NT2/D1 (cell line): Measurements from ENCODE around the gene SYK.

Experiments used
- DNase-seq: peaks from one replicate; pipeline ENCODE4 v3.0.0-alpha.2; 2011; ENCODE audit warnings: low read depth, low spot score
- H3K27me3 ChIP-seq: 2 replicates; pipeline ENCODE4 v1.6.0; 2011; ENCODE audit warnings: mild to moderate bottlenecking; ENCODE audit not compliant: insufficient read length, insufficient read depth
- H3K36me3 ChIP-seq: 2 replicates; pipeline ENCODE4 v1.6.1; 2011; ENCODE audit warnings: mild to moderate bottlenecking, low read length, mixed read lengths; ENCODE audit not compliant: insufficient read depth, insufficient read length
- H3K4me1 ChIP-seq: 2 replicates; pipeline ENCODE4 v1.5.1; 2011; ENCODE audit not compliant: insufficient read depth, insufficient read length
- H3K4me3 ChIP-seq: 2 replicates; pipeline ENCODE4 v1.5.1; 2011; ENCODE audit warnings: low read depth; ENCODE audit not compliant: insufficient read length
- H3K9ac ChIP-seq: 2 replicates; pipeline ENCODE4 v1.6.0; 2011; ENCODE audit warnings: low read depth; ENCODE audit not compliant: insufficient read length
- H3K9me3 ChIP-seq: 2 replicates; pipeline ENCODE4 v1.5.1; 2011; ENCODE audit warnings: mild to moderate bottlenecking, low read length; ENCODE audit not compliant: insufficient read depth
- SUZ12 ChIP-seq: IDR thresholded peaks from 2 replicates; pipeline ENCODE4 v1.6.1; 2011; ENCODE audit not compliant: insufficient read length, insufficient read depth; ENCODE audit errors: extremely low read depth
- YY1 ChIP-seq: IDR thresholded peaks from 2 replicates; pipeline ENCODE4 v1.6.1; 2011; ENCODE audit not compliant: insufficient read length, insufficient read depth
- ZNF274 ChIP-seq: IDR thresholded peaks from 2 replicates; pipeline ENCODE4 v1.6.1; 2011; ENCODE audit warnings: mild to moderate bottlenecking, low read depth, low read length

SYK gene

DNA sequence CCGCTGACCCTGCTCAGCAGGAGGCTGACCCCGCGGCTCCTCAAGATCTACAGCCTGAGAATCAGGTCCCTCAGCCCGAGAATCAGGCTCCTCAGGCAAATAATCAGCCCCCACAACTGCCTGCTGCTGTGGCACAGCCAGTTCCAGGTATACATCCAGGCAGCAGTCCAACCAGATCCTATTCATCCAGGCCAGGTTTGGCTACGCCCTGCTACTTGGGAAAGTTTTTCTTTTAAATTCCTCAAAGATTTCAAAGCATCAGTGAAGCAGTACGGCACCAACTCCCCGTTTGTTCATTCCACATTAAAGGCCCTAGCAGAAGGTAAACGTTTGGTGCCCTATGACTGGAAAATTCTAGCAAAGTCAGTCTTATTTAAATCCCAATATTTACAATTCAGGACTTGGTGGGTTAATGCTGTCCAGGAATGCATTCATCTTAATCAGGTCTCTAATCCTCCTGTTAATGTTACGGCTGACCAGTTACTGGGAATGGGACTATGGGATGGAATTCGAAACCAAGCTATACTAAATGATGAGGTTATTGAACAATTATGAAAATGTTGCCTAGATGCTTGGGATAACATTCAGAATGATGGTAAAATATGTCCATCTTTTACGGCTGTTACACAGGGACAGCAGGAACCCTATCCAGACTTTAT lies 102.3 kb downstream of the SYK start:
- Histone ChIP-seq H3K36me3 (no peaks in the 10 kb centered on the region), H3K4me1 (no peaks in the 10 kb centered on the region), H3K9ac (no peak overlapping the region), H3K9me3 (peaks cover 34% of the 10 kb centered on the region), H3K4me3 (no peak overlapping the region), H3K27me3 (no peaks in the 10 kb centered on the region)
- no peak for TF ChIP-seq SUZ12
- TF ChIP-seq ZNF274: no peak
- no peak for TF ChIP-seq YY1
- no peak for DNase-seq

DNA sequence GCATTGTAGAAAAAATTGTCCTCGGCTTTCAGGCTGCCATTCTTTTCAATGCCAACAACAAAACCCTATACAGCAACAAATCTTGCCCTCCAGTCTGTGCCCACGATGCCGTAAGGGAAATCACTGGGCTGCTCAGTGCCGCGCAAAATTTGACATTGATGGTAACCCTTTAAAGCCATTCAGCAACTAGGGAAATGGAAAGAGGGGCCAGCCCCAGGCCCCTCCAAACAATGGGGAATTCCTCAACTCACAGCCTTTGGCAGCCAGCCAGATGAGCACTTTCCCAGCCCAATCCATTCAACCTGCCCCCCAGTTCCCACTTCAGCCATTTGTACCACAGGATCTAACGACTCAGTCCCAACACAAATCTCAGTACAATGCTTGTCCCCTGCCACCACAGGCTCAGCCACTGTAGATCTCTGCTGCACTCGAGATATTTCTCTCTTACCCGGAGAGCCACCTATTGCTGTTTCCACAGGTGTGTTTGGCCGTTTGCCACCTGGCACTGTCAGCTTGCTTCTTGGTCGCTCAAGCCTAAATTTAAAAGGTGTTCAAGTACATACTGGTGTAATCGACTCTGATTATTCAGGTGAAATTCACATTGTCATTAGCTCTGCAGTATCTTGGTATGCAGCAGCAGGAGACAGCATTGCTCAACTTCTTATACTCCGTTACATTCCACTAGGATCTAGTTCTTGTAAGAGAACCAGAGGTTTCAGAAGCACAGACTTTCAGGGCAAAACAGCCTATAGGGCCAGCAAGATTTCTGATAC lies 103.3 kb downstream of the SYK start:
- Histone ChIP-seq H3K9ac (no peak overlapping the region), H3K4me3 (no peak overlapping the region), H3K9me3 (peaks cover 34% of the 10 kb centered on the region), H3K27me3 (no peaks in the 10 kb centered on the region), H3K4me1 (no peaks in the 10 kb centered on the region), H3K36me3 (no peaks in the 10 kb centered on the region)
- DNase-seq: no peak
- no peak for TF ChIP-seq ZNF274
- no peak for TF ChIP-seq YY1
- TF ChIP-seq SUZ12: no peak

DNA sequence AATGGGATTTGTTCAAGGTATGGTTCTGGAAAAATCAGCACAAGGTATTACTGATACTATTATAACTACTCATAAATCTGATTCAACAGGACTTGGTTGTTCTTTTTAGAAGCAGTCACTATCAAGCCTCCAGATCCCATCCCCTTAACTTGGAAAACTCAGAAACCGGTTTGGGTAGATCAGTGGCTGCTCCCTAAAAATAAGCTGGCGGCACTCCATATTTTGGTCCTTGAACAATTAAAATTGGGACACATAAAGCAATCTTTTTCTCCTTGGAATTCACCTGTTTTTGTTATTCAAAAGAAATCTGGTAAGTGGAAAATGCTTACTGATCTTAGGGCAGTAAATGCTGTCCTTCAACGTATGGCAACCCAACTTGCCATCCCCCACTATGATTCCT lies 104.2 kb downstream of the SYK start:
- TF ChIP-seq ZNF274 (no peak), YY1 (no peak), SUZ12 (no peak)
- H3K4me3 ChIP-seq: no peak overlapping the region
- DNase-seq: no peak

GRCh38 chr9:90906316-90907055 lies 104.9 kb downstream of the SYK start:
- no peak for DNase-seq
- Histone ChIP-seq H3K4me3 (no peak overlapping the region), H3K4me1 (no peaks in the 10 kb centered on the region), H3K27me3 (no peaks in the 10 kb centered on the region), H3K36me3 (no peaks in the 10 kb centered on the region), H3K9ac (no peak overlapping the region), H3K9me3 (peaks cover 33% of the 10 kb centered on the region)
- no peak for TF ChIP-seq SUZ12
- no peak for TF ChIP-seq ZNF274
- no peak for TF ChIP-seq YY1

More for the DNA sequence above, 104.2 kb downstream of the SYK start:
- no peak overlapping the region for H3K9ac ChIP-seq
- peaks cover 34% of the 10 kb centered on the region for H3K9me3 ChIP-seq
- no peaks in the 10 kb centered on the region for H3K36me3 ChIP-seq
- no peaks in the 10 kb centered on the region for H3K27me3 ChIP-seq
- no peaks in the 10 kb centered on the region for H3K4me1 ChIP-seq

GRCh38 chr9:90907056-90907445 lies 105.4 kb downstream of the SYK start:
- no peaks in the 10 kb centered on the region for H3K4me1 ChIP-seq
- DNase-seq: no peak
- no peak for TF ChIP-seq ZNF274
- TF ChIP-seq SUZ12: no peak
- TF ChIP-seq YY1: no peak
- H3K27me3 ChIP-seq: no peaks in the 10 kb centered on the region
- H3K9ac ChIP-seq: no peak overlapping the region
- peaks cover 27% of the 10 kb centered on the region for H3K9me3 ChIP-seq
- no peaks in the 10 kb centered on the region for H3K36me3 ChIP-seq
- H3K4me3 ChIP-seq: no peak overlapping the region

DNA sequence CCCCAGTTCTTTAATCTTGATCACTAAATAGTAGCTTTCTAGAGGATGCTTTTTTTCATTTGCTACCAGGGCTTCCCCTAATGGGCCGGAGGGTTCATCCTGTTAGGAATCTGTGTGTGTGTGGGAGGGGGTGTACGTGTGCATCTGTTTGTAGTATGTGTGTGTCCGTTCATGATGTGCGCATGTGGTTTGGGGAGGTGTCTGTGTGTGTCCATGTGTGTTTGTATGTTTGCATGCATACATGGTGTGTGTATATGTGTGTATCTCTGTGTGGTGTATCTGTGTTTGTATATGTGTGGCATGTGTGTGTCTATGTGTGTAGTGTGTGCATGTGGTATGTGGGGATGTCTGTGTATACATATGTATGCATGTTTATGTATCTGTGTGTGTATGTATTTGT lies 106.2 kb downstream of the SYK start:
- Histone ChIP-seq H3K27me3 (no peaks in the 10 kb centered on the region), H3K9me3 (peaks cover 20% of the 10 kb centered on the region), H3K36me3 (no peaks in the 10 kb centered on the region), H3K4me1 (no peaks in the 10 kb centered on the region), H3K4me3 (no peak overlapping the region), H3K9ac (no peak overlapping the region)
- no peak for DNase-seq
- TF ChIP-seq YY1 (no peak), ZNF274 (no peak), SUZ12 (no peak)

DNA sequence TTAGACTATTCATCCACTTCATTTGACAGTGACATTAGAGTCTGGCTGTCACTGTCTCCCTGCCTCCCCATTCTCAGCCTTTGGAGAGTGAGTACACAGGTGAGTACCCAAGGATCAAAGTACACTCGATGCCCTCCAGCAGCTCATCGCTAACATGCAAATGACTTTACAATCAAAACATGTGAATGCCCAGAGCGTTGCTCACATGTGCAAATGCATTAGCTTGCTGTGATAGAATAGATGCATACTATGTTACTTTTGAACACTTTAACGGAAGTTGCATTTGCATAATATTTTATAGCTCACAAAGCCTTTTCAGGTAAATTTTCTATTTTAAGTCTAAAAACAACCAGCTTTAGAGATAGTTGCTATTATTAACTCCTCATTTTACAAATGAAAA lies 107.6 kb downstream of the SYK start:
- DNase-seq: no peak
- Histone ChIP-seq H3K4me1 (no peaks in the 10 kb centered on the region), H3K9me3 (peaks cover 15% of the 10 kb centered on the region)

More for the DNA sequence above, 107.6 kb downstream of the SYK start:
- no peak overlapping the region for H3K9ac ChIP-seq
- no peak overlapping the region for H3K4me3 ChIP-seq
- TF ChIP-seq SUZ12: no peak
- no peaks in the 10 kb centered on the region for H3K36me3 ChIP-seq
- no peaks in the 10 kb centered on the region for H3K27me3 ChIP-seq
